Muscle layer of duodenum (tissue), 2 donors: Measurements from ENCODE around the gene ARFGEF3.

ENCODE experiments used
- H3K27ac ChIP-seq: one replicate; pipeline ENCODE4 v1.7.0; 2013; ENCODE audit warnings: mild to moderate bottlenecking, low read length
- H3K27me3 ChIP-seq: one replicate; pipeline ENCODE4 v1.7.0; 2013; ENCODE audit warnings: low read depth, mild to moderate bottlenecking, control low read depth, low read length
- H3K36me3 ChIP-seq, 2 donors: one replicate each; pipeline ENCODE4 v1.7.0; 2013; ENCODE audit warnings: low read length in 2 of 2, control low read depth in 1 of 2, mild to moderate bottlenecking in 1 of 2; ENCODE audit not compliant: insufficient read depth in 2 of 2, control insufficient read depth in 1 of 2
- H3K4me1 ChIP-seq, 2 donors: one replicate each; pipeline ENCODE4 v1.7.0; 2013; ENCODE audit warnings: low read length in 2 of 2, mild to moderate bottlenecking in 2 of 2, control low read depth in 1 of 2, moderate library complexity in 1 of 2; ENCODE audit not compliant: insufficient read depth in 2 of 2, control insufficient read depth in 1 of 2
- H3K4me3 ChIP-seq, 2 donors: one replicate each; pipeline ENCODE4 v1.7.0; 2013; ENCODE audit warnings: low read length in 2 of 2, low read depth in 1 of 2, mild to moderate bottlenecking in 1 of 2
- H3K9me3 ChIP-seq, 2 donors: one replicate each; pipeline ENCODE4 v1.7.0; 2013; ENCODE audit warnings: low read length in 2 of 2, control low read depth in 1 of 2, mild to moderate bottlenecking in 1 of 2; ENCODE audit not compliant: control insufficient read depth in 1 of 2
- donor health status: healthy.

Gene ARFGEF3

DNA sequence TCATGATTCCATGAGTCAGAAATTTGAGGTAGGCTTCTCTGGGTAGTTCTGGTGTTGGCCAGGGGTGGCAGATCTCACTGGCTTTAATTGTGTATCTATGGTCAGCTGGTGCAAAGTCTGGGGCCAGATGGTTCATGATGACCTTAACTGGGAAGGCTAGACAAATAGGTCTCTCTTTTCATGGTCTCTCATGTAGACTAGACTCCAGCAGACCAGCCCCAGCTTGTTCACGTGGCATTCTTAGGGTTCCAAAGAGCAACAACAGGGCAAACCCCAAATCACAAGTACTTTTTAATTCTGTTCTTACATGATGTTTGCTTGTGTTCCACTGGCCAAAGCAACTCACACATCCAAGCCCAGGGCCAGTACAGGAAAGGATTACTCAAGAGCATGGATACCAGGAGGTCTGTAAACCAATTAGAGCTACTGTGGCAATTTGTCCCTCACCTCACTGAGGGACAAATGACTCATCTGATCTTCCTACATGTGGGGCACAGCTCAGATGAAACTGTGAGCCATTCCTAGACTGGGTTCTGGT, 136.1 kb downstream of the ARFGEF3 start:
- no peak overlapping the region for H3K4me3 ChIP-seq
- no peak overlapping the region for H3K27ac ChIP-seq
- H3K9me3 ChIP-seq: no peaks in the 10 kb centered on the region
- H3K27me3 ChIP-seq: no peaks in the 10 kb centered on the region
- no peaks in the 10 kb centered on the region for H3K4me1 ChIP-seq
- H3K36me3 ChIP-seq: no peaks in the 10 kb centered on the region

DNA sequence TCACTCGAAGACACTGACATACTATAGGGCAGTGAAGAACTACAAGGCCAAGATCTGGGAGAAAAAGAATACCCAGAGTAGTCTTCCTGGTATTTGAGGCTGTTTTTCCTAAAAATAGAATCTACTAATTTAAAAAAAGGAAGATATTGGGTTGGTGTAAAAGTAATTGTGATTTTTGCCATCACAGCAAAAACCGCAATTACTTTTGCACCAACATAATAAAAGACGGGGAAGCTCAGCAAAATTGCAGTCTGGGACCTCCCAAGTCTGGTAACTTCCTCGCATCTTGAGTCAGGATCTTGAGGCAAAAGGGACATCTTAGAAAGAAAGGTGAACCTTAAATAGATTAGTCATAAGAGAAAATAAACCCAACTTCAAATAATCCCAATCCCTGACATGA, 138.7 kb downstream of the ARFGEF3 start:
- Histone ChIP-seq H3K4me3 (no peak overlapping the region), H3K9me3 (no peaks in the 10 kb centered on the region), H3K36me3 (no peaks in the 10 kb centered on the region), H3K4me1 (no peaks in the 10 kb centered on the region), H3K27ac (no peak overlapping the region), H3K27me3 (no peaks in the 10 kb centered on the region)

DNA sequence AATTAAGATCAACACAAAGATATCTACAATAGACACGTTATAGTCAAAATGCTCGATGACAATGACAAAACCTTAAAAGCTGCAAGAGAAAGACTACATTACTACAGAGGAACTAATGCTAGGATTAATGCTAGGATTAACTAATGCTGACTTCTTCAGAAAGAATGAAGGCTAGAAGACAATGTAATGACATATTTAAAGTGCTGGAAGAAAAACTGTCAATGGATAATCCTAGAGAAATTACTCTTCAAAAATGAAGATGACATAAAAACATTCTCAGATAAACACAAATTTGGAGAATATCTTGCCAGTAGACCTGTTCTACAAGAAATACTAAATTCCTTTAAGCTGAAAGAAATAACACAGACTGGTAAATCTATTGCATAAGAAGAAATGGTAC, 140.8 kb downstream of the ARFGEF3 start:
- no peaks in the 10 kb centered on the region for H3K36me3 ChIP-seq
- H3K9me3 ChIP-seq: no peaks in the 10 kb centered on the region
- H3K27me3 ChIP-seq: no peaks in the 10 kb centered on the region
- no peak overlapping the region for H3K4me3 ChIP-seq
- no peak overlapping the region for H3K27ac ChIP-seq
- no peaks in the 10 kb centered on the region for H3K4me1 ChIP-seq

DNA sequence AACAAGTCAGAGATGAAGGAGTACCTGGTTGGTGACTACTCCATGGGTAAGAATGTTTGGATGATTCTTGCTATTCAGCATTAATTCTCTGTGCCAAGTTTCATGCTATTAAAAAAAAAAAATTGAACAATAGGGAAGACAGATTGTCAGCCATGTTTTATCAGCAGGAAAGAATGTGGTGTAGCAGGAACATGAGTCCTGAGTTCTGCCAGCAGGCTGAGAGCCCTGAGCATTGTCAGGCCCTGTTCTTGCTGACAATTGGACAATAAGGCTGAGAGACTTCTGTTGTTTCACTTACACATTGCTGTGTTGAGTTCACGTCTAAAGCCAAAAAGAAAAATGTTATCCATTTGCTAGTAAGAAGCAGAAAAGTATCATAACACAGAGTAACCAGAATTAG, 145.6 kb downstream of the ARFGEF3 start:
- no peaks in the 10 kb centered on the region for H3K36me3 ChIP-seq
- H3K27ac ChIP-seq: no peak overlapping the region
- H3K4me3 ChIP-seq: no peak overlapping the region
- no peaks in the 10 kb centered on the region for H3K9me3 ChIP-seq
- no peaks in the 10 kb centered on the region for H3K27me3 ChIP-seq
- H3K4me1 ChIP-seq: no peaks in the 10 kb centered on the region

DNA sequence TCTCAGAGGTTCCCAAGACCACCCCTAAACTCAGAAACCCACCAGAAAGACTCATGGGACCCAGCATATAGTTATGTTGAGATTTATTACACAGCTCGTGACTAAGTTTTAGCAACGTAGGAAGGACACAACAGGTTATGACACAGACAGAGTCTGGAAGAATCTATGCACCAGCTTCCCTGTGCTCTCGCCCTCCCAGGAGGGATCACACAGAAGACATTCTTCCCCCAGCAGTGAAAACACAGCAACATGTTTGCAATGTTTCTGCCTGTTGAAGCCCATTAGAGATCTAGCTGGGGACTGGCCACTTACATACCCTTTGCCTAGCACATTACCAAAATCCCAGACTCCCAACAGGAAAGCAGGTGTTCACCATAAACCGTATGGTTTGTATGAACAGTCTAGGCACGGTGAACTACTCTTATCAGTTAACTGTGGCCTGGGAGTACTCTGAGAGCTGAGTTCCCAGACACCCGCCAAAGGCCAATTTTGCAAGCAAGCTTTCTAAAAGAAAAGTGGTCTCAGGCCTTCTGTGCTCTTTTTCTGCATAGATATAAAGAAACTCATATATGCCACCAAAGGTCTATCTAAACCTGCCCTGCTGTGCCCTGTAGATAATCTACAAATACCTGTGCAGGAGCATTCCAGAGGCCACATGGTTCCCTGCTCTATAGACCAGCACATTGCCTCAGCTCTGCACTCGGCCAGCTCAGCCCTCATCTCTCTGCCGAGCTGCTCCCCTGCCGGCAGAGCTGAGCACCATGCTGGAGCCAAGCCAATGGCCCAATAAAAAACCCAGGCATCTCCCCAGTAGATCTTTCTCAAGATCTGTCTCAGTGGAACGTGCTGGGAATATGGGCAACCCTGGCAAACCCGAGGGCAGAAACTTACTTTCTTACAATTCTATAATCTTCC, 146.3 kb downstream of the ARFGEF3 start:
- no peaks in the 10 kb centered on the region for H3K36me3 ChIP-seq
- H3K27me3 ChIP-seq: no peaks in the 10 kb centered on the region
- H3K9me3 ChIP-seq: no peaks in the 10 kb centered on the region
- H3K4me3 ChIP-seq: no peak overlapping the region
- H3K27ac ChIP-seq: no peak overlapping the region
- H3K4me1 ChIP-seq: no peaks in the 10 kb centered on the region

DNA sequence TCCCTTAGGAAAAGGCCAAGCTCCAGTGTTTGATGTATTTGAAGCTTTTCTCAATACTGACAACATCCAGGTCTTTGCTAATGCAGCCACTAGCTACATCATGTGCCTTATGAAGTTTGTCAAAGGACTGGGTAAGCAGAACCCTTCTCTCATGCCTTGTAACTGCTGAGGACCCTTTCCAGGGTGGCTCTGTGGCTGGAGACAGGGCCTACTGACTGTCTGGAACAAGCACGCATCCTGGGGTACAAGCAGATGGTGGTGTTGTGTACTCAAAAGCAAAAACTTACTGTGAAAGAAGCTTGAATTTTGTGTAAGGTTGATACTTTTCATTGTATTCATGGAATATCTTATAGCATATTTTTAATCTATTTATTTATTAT, 147.0 kb downstream of the ARFGEF3 start:
- no peak overlapping the region for H3K4me3 ChIP-seq
- no peaks in the 10 kb centered on the region for H3K27me3 ChIP-seq
- H3K36me3 ChIP-seq: no peaks in the 10 kb centered on the region
- H3K4me1 ChIP-seq: no peaks in the 10 kb centered on the region
- H3K9me3 ChIP-seq: no peaks in the 10 kb centered on the region
- H3K27ac ChIP-seq: no peak overlapping the region

DNA sequence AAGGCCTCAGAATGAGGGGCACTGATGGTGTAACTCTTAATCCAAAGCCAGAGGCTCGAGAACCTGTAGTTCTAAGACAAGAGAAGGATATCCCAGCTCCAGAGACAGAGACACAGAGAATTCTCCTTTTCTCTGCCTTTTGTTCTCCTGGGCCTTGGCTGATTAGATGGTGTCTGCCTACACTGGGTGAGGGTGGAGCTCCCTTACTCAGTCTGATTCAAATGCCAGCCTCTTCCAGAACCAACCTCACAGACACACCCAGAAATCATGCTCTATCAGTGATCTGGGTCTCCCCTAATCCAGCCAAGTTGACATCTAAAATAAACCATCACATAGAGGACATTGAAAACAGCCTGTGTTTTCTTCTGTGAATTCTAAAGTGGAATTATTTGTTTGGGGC, 148.0 kb downstream of the ARFGEF3 start:
- H3K9me3 ChIP-seq: no peaks in the 10 kb centered on the region
- no peaks in the 10 kb centered on the region for H3K36me3 ChIP-seq
- no peaks in the 10 kb centered on the region for H3K4me1 ChIP-seq
- H3K27me3 ChIP-seq: no peaks in the 10 kb centered on the region
- no peak overlapping the region for H3K4me3 ChIP-seq
- H3K27ac ChIP-seq: no peak overlapping the region

DNA sequence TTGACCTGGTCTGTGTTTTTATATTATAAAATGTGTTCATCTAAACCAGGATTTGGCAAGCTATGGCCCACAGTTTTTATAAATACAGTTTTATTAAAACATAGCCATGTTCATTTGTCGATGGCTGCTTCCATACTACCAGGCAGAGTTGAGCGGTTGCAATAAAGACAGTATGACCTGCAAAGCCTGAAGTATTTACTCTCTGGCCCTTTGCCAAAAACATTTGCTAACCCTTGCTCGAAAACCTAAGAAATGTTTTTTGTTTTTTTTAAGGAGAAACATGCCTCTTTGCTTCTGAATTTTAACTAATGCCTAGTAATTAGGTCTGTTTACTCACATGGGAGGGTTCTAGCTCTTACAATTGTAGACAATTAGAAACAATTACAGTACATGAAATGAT, 148.6 kb downstream of the ARFGEF3 start:
- Histone ChIP-seq H3K9me3 (no peaks in the 10 kb centered on the region), H3K4me3 (no peak overlapping the region), H3K27ac (no peak overlapping the region), H3K36me3 (no peaks in the 10 kb centered on the region), H3K4me1 (no peaks in the 10 kb centered on the region), H3K27me3 (no peaks in the 10 kb centered on the region)

DNA sequence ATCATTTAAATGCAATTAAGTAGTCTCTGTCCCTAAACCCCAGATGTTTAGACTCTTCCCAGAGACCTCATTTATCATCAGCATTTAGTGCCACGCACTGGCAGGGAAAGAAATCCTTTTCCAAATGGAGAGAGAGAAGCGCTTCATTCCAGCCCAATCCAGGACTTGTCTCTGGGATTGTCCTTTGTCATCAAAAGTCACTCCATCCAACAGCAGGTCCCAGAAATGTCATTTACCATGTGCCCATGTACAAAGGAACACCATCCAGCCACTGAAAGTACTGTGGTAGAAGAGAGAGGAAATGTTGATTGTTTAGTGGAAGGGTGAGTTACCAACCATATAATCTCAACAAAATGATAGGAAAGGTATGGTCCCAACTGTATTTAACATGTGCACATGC, 149.1 kb downstream of the ARFGEF3 start:
- Histone ChIP-seq H3K4me3 (no peak overlapping the region), H3K36me3 (no peaks in the 10 kb centered on the region), H3K27ac (no peak overlapping the region), H3K27me3 (no peaks in the 10 kb centered on the region), H3K4me1 (no peaks in the 10 kb centered on the region), H3K9me3 (no peaks in the 10 kb centered on the region)

DNA sequence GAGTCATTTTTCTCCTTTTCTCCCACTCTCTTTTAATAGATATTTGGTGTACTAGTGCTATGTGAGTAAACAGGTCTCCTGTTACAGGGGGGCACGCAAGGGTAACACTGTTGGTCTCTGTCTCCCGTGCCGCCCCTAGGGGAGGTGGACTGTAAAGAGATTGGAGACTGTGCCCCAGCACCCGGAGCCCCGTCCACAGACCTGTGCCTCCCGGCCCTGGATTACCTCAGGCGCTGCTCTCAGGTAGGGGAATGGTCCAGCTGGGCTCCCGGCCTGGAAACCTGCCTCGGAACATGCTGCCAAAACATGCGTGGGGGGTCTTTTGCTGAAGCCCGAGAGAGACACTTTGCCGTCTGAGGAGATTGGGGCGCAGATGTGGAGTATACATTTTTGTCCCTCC, 149.5 kb downstream of the ARFGEF3 start:
- Histone ChIP-seq H3K27me3 (no peaks in the 10 kb centered on the region), H3K4me1 (no peaks in the 10 kb centered on the region), H3K9me3 (no peaks in the 10 kb centered on the region), H3K4me3 (no peak overlapping the region), H3K27ac (no peak overlapping the region), H3K36me3 (no peaks in the 10 kb centered on the region)

DNA sequence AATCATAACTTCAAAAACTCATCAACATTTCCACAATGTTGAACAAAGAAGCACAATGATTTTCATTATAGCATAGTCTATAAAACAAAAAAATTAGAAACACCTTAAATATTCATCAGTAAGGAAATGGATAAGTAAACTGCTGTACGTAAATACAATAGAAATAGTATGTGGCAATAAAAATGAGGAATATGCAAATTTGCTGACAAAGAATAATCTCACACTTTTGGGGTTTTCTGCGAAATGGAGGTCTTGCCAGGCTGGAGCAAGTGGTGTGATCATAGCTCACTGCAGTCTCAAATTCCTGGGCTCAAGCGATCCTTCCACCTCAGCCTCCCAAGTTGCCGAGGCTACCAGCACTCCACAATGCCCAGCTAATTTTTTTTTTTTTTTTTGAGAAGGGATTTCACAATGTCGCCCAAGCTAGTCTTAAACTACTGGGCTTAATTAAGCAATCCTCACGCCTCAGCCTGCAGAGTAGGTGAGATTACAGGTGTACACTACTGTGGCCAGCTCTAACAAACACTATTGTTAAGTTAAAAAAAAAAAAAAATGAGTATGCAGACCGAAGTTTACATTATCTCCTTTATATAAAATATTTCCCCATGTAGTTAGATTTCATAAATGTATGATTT, 157.1 kb downstream of the ARFGEF3 start:
- no peaks in the 10 kb centered on the region for H3K27me3 ChIP-seq
- H3K4me3 ChIP-seq: no peak overlapping the region
- no peaks in the 10 kb centered on the region for H3K4me1 ChIP-seq
- no peak overlapping the region for H3K27ac ChIP-seq
- H3K9me3 ChIP-seq: no peaks in the 10 kb centered on the region
- H3K36me3 ChIP-seq: peaks cover 3 to 4% of the 10 kb centered on the region in 2 donors
